Right cardiac atrium (tissue), 5 donors: ENCODE data around the gene GPR22. TPM values are rescaled to one million over a fixed set of nuclear protein-coding genes. Genes with fewer than 3 reads are reported as not detected.

Experiments
- ATAC-seq, 2 donors: fragments of 200-7000 bp; cut with Tn5 transposase; one replicate each; pipeline versions ENCODE4 v1.8.0 to v1.9.1; 2020; ENCODE audit warnings: moderate library complexity in 2 of 2, mild to moderate bottlenecking in 1 of 2
- DNase-seq, 3 donors: peaks; one replicate each; pipeline ENCODE4 v3.0.0-alpha.2; 2020
- H3K27ac ChIP-seq: one replicate; pipeline ENCODE4 v1.5.1; 2013; ENCODE audit warnings: mild to moderate bottlenecking, low read length, control low read depth, moderate library complexity
- H3K27me3 ChIP-seq: one replicate; pipeline ENCODE4 v1.6.1; 2013; ENCODE audit not compliant: control insufficient read depth, insufficient read depth
- H3K4me1 ChIP-seq: one replicate; pipeline ENCODE4 v1.6.1; 2013; ENCODE audit warnings: low read length; ENCODE audit not compliant: control insufficient read depth, insufficient read depth
- H3K4me3 ChIP-seq: one replicate; pipeline ENCODE4 v1.5.1; 2013; ENCODE audit warnings: low read length, control low read depth
- H3K9me3 ChIP-seq: one replicate; pipeline ENCODE4 v1.6.1; 2013; ENCODE audit warnings: low read length; ENCODE audit not compliant: control insufficient read depth
- WGBS: extraction: QIAGEN DNeasy Blood & Tissue Kit; methylation state at CpG from one replicate; pipeline ENCODE4 v1.1.7; 2013; 5-methylcytosine and 5-hydroxymethylcytosine counted together
- intact Hi-C, 4 donors: fragments of 100-400 bp; cut with DNase I; formaldehyde crosslinking; loops; one replicate each; pipeline versions ENCODE4 v1.11.0 to v1.14.0; 2022 to 2023
- polyA plus RNA-seq: library from polyadenylated mRNA; stranded (reverse); fragments of 200-250 nt; gene quantifications from one replicate; pipeline ENCODE4 v1.2.3, GENCODE V29; 2013
- total RNA-seq, 4 donors: library from RNA; stranded (reverse); fragmentation: NEBNext Ultra II Directional; extraction: Animal tissue kit (Norgen Biotek cat#: 25700); gene quantifications; one replicate each; pipeline ENCODE4 v1.2.1, GENCODE V29; 2021
- donor health status: healthy with polysubstance abuse.
- donor health status: DM: no; HTN: yes; CAD: no.
- donor health status: DM: no; HTN: no; CAD: no.
- donor health status: DM: no; HTN: yes; CAD: no; lungs with severe emphysema.
- donor health status: DM: yes; HTN: yes; CAD: no.

The GPR22 gene
- total and polyA plus RNA-seq, 5 donors: 15.8 to 50.0 (median 43.1) TPM

- Histone ChIP-seq H3K4me3 (no peak overlapping the region), H3K27me3 (no peaks in the 10 kb centered on the region), H3K4me1 (peaks cover 9% of the 10 kb centered on the region), H3K9me3 (no peaks in the 10 kb centered on the region), H3K27ac (no peak overlapping the region)
- ATAC-seq: no peak
- 86% methylated on average over 2 of the region's 2 CpGs for WGBS
- intact Hi-C loops: no loop called here
- DNase-seq: no peak
Observed at GRCh38 chr7:107502797-107503196, 32.9 kb downstream of the GPR22 start.

DNA sequence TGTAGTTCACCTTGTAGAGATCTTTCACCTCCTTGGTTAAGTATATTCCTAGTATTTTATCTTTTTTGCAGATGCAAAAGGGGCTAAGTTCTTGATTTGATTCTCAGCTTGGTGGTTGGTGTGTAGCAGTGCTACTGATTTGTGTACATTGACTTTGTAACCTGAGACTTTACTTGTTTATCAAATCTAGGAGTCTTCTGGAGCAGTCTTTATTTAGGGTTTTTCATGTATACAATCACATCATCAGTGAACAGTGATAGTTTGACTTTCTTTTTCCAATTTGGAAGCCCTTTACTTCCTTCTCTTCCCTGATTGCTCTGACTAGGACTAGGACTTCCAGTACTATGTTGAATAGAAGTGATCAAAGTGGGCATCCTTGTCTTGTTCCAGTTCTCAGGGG lies 33.8 kb downstream of the GPR22 start:
- intact Hi-C loops: no loop called here
- Histone ChIP-seq H3K4me3 (no peak overlapping the region), H3K9me3 (no peaks in the 10 kb centered on the region), H3K27me3 (no peaks in the 10 kb centered on the region), H3K4me1 (peaks cover 9% of the 10 kb centered on the region), H3K27ac (no peak overlapping the region)
- DNase-seq: no peak
- ATAC-seq: no peak

GRCh38 chr7:107505362-107505761 lies 35.5 kb downstream of the GPR22 start:
- ATAC-seq: no peak
- Histone ChIP-seq H3K9me3 (no peaks in the 10 kb centered on the region), H3K27ac (no peak overlapping the region), H3K4me3 (no peak overlapping the region), H3K27me3 (no peaks in the 10 kb centered on the region), H3K4me1 (peaks cover 7% of the 10 kb centered on the region)
- 98% methylated on average over 1 of the region's 1 CpG for WGBS
- intact Hi-C loops: no loop called here
- no peak for DNase-seq

DNA sequence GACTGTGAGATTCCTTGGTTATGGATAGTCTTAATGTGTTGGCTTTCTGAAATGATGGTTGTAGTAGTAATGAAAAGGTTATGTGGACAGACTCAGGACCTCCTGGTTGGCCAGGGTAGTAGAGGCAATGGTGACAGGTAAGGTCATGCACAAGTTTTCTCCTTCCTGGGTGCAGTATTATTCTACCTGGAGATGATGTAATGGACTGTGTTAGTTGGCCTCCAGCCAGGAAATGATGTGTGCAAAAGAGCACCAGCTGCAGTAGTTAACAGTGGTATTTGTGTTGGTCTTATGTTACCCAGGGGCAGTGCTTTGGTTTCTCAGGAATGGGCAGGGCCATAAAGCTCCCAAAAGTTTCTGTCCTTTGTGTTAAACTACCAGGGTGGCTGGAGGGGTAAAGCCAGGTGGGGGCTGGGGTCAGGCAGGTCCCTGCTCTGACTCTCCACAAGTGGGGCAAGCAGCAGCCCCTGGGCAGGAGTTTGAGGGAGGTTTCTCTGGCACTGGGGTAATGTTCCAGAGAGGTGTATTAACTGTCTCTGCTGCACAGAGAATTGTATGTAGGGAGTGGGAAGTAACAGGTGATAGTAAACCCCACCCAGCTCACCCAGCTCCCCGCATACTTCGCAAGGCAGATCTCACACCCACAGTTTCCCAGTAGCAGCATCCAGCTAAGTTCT lies 36.3 kb downstream of the GPR22 start:
- peak; percentile 29 for ATAC-seq
- no peak overlapping the region for H3K4me3 ChIP-seq
- H3K27me3 ChIP-seq: no peaks in the 10 kb centered on the region
- no peaks in the 10 kb centered on the region for H3K9me3 ChIP-seq
- WGBS: 96% methylated on average over 2 of the region's 2 CpGs
- H3K27ac ChIP-seq: no peak overlapping the region
- DNase-seq: no peak
- peaks cover 7% of the 10 kb centered on the region for H3K4me1 ChIP-seq
- intact Hi-C loops: no loop called here

DNA sequence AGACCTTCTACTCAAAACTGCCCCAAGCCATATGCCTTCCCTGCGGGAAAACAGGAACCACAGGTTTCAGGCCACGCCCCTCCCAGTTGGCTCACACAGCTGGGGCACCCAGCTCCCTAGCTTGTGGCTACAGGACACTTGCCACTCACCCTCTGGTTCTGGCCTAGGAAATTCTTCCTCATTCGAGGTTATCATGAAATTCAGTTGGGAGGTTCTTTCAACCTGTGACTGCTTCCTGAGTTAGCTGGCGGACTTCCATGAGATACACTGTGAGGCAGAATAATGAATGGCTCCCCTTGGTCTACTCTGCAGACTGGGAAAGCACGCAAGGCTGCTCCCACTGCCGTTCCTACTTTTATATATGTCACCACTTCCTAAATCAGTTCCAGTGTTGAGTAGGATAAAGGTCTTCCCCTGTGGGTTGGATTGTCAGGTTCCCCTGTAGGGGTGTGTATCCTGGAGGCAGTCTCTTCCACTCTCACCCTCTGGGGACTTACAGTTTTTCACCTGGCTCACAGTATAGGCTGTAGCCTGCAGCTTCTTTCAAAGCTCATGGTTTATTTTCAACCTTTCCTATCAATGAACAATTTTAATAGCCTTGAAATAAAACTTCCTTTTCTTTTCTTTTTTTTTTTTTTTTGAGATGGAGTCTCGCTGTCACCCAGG lies 37.0 kb downstream of the GPR22 start:
- H3K4me1 ChIP-seq: peaks cover 7% of the 10 kb centered on the region
- 61% methylated on average over 7 of the region's 7 CpGs for WGBS
- H3K9me3 ChIP-seq: no peaks in the 10 kb centered on the region
- no peak overlapping the region for H3K4me3 ChIP-seq
- peak; percentile 66 to 90 for ATAC-seq
- intact Hi-C loops: no loop called here
- peak; percentile 40 to 73 (median 72) for DNase-seq
- no peak overlapping the region for H3K27ac ChIP-seq
- no peaks in the 10 kb centered on the region for H3K27me3 ChIP-seq

Other genes starting within 250 kb of the GPR22 start
- 10 to 100 TPM; 40.6 to 59.2 (median 46.7) TPM for gene COG5, start 93.9 kb downstream of the GPR22 start, total RNA-seq
- gene COG5, start 93.9 kb downstream of the GPR22 start, polyA plus RNA-seq: 18.5 TPM
- gene DUS4L, start 93.9 kb downstream of the GPR22 start, total RNA-seq: 1 to 10 TPM; 6.8 to 8.4 (median 7.9) TPM
- gene DUS4L, start 93.9 kb downstream of the GPR22 start, polyA plus RNA-seq: 6.1 TPM
- 100 to 1,000 TPM in 2 of 4 donors, 10 to 100 TPM in 2; 91.8 to 107 (median 103) TPM for gene BCAP29, start 110.2 kb downstream of the GPR22 start, total RNA-seq
- gene BCAP29, start 110.2 kb downstream of the GPR22 start, polyA plus RNA-seq: 53.8 TPM
- under 1 TPM; 0.32 to 0.84 (median 0.47) TPM for gene SLC26A4, start 190.8 kb downstream of the GPR22 start, total RNA-seq
- gene SLC26A4, start 190.8 kb downstream of the GPR22 start, polyA plus RNA-seq: 0.23 TPM